Measurements from ENCODE around the gene NLGN4X. TPM values are rescaled to one million over a fixed set of nuclear protein-coding genes. Genes with fewer than 3 reads are reported as not detected.

Gene NLGN4X
- total RNA-seq, 4 donors from 2014 or later, result 0.45 to 3.2 (median 0.86) TPM

DNA sequence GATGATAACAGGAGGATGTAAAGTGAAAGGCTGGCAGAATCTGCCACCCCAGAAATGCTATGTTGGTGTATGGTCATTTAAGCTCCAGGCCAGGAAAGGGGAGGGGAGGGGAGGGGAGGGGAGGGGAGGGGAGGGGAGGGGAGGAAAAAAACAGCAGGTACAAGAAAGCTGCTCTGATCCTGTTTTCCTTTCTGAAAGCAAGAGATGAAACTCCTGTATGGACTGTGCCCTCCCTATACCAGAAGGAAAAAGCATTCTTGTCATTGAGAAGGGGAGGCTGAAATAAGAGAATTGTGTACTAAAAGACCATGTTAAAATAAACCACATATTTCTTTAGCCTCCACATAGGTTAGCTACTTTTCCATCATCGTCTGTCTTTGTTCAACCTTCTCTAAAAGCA, 179.5 kb downstream of the NLGN4X start:
- Histone ChIP-seq H3K27ac (no peak overlapping the region), H3K4me1 (no peaks in the 10 kb centered on the region), H3K36me3 (no peaks in the 10 kb centered on the region), H3K9me3 (no peaks in the 10 kb centered on the region), H3K27me3 (no peaks in the 10 kb centered on the region), H3K4me3 (replicated peaks in 1 of 3) (no peak overlapping the region)
- TF ChIP-seq CTCF (IDR thresholded peaks at IDR 0.05), result no peak
- TF ChIP-seq POLR2A (IDR thresholded peaks at IDR 0.05), result no peak
- DNase-seq, result no peak
- intact Hi-C loops (cut with DNase I), result no loop called here
- 41 to 58% methylated on average over 1 of the region's 1 CpG for WGBS, 2 donors

GRCh38 chrX:6041630-6042029, 187.0 kb downstream of the NLGN4X start:
- intact Hi-C loops (cut with DNase I), result no loop called here
- WGBS, 2 donors, result 72 to 88% methylated on average over 2 of the region's 2 CpGs
- TF ChIP-seq CTCF (IDR thresholded peaks at IDR 0.05) (no peak), POLR2A (IDR thresholded peaks at IDR 0.05) (no peak)

DNA sequence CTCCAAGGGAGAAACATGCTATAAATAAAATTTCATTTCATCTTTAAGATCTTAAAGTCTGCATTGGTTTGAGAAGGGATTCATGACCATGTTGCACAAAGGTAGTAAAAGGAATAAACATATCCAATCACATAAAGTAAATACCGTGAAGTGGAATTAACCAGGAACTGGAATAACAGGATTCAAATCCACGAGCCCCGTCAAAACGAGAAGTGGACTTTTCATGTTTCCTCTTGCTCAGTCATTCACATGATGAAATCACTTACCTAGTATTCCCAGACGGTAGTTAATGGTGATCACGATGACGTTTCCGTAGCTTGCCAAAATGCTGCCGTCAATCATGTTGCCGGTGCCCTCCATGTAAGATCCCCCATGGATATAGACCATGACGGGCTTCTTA, 199.7 kb downstream of the NLGN4X start:
- TF ChIP-seq CTCF (IDR thresholded peaks at IDR 0.05) (no peak), POLR2A (IDR thresholded peaks at IDR 0.05) (no peak)
- no peak overlapping the region for H3K4me3 ChIP-seq (replicated peaks in 1 of 3)
- no peak overlapping the region for H3K27ac ChIP-seq
- WGBS, 2 donors, result 87 to 88% methylated on average over 11 of the region's 11 CpGs
- DNase-seq, result no peak
- H3K36me3 ChIP-seq, result no peaks in the 10 kb centered on the region
- intact Hi-C loops (cut with DNase I), result no loop called here
- H3K4me1 ChIP-seq, result no peaks in the 10 kb centered on the region
- no peaks in the 10 kb centered on the region for H3K27me3 ChIP-seq
- H3K9me3 ChIP-seq, result no peaks in the 10 kb centered on the region

More at GRCh38 chrX:6041630-6042029, 187.0 kb downstream of the NLGN4X start:
- no peaks in the 10 kb centered on the region for H3K36me3 ChIP-seq
- no peaks in the 10 kb centered on the region for H3K27me3 ChIP-seq
- no peak overlapping the region for H3K4me3 ChIP-seq (replicated peaks in 1 of 3)
- no peak overlapping the region for H3K27ac ChIP-seq
- H3K4me1 ChIP-seq, result no peaks in the 10 kb centered on the region
- no peaks in the 10 kb centered on the region for H3K9me3 ChIP-seq
- no peak for DNase-seq

DNA sequence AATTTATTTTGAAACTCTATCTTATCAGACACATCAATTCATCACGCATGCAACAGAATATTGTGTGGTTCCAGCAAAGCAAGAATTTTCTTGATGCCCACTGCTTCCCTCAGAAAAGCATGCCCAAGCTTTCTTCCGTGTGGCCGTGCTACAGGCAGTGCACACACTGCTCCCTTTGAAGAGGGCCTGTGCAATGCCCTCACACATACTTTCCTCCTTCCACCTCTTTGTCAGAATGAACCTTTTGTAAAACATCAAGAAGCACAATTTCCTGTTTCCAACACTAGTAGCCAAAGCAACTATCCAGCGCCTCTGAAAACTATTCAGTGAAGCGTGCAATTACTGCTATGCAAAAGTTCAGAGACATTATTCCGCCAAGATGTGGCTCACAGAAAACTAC, 201.7 kb downstream of the NLGN4X start:
- TF ChIP-seq POLR2A (IDR thresholded peaks at IDR 0.05) (no peak), CTCF (IDR thresholded peaks at IDR 0.05) (no peak)

DNA sequence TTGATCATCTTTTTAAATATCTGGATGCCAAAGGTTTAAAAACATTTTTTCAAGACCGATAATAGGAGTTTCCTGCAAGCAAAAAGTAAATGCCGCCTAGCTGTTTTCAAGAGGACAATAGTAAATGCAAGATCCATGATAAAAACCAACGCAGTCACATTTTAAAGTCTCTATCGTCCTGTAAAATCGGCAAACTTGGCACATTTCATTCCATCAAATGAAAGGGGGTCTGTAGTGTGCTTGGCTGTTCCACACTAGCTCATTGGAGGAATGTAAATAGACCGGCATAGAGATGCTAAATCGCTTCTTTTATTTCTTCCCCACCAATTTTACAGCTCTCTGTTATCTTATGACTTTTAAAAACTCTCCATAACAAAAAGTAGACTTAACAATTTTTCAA, 202.2 kb downstream of the NLGN4X start:
- Histone ChIP-seq H3K4me1 (no peaks in the 10 kb centered on the region), H3K27ac (no peak overlapping the region), H3K9me3 (no peaks in the 10 kb centered on the region), H3K4me3 (replicated peaks in 1 of 3) (no peak overlapping the region), H3K27me3 (no peaks in the 10 kb centered on the region), H3K36me3 (no peaks in the 10 kb centered on the region)
- WGBS, 2 donors, result 22 to 28% methylated on average over 7 of the region's 7 CpGs
- TF ChIP-seq CTCF (IDR thresholded peaks at IDR 0.05) (no peak), POLR2A (IDR thresholded peaks at IDR 0.05) (no peak)
- no peak for DNase-seq
- intact Hi-C loops (cut with DNase I), result no loop called here

More for the DNA sequence above, 201.7 kb downstream of the NLGN4X start:
- Histone ChIP-seq H3K4me3 (replicated peaks in 1 of 3) (no peak overlapping the region), H3K27me3 (no peaks in the 10 kb centered on the region), H3K27ac (no peak overlapping the region), H3K4me1 (no peaks in the 10 kb centered on the region), H3K9me3 (no peaks in the 10 kb centered on the region), H3K36me3 (no peaks in the 10 kb centered on the region)
- intact Hi-C loops (cut with DNase I), result no loop called here
- DNase-seq, result no peak
- 32 to 42% methylated on average over 6 of the region's 6 CpGs for WGBS, 2 donors
